ENCODE results near the gene CEMIP. TPM values are rescaled to one million over a fixed set of nuclear protein-coding genes. Genes with fewer than 3 reads are reported as not detected.

The CEMIP gene
- polyA plus RNA-seq, 1 donor (not counting 4 experiments of a cell fraction or from before 2014, with no cell fraction given), result 2.3 TPM

DNA sequence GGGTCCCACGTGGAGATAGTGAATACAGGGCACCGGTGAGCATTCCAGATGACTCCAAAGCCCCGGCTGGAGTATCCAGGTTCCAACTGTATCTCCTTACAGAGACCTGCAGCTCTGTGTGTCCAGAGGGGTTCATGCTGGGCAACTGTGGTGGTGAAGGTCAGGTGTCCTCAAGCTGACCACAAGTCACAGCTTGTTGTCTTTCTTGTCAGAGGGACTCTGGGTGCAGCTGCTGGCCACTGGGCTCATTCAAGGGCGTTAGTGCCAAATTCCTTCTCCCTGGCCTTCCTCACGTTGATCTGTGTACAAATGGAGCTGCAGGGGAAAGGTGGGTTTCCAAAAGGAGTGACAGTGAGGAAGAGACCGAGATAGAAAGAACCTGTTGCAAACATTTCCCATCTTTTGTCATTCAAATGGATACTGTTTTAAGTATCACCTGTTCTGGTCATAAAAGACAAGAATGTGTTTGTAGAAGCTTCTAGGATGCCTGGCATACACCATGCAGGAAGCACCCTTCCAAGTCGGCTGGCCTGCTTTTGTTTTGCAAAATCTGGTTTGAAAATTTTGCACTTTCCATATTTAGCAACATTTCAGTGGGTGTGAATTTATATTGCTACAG, 52.5 kb downstream of the CEMIP start:
- no peak for TF ChIP-seq EZH2 (IDR thresholded peaks at IDR 0.05; ENCODE audit: low read length)
- TF ChIP-seq, protein P1, sequence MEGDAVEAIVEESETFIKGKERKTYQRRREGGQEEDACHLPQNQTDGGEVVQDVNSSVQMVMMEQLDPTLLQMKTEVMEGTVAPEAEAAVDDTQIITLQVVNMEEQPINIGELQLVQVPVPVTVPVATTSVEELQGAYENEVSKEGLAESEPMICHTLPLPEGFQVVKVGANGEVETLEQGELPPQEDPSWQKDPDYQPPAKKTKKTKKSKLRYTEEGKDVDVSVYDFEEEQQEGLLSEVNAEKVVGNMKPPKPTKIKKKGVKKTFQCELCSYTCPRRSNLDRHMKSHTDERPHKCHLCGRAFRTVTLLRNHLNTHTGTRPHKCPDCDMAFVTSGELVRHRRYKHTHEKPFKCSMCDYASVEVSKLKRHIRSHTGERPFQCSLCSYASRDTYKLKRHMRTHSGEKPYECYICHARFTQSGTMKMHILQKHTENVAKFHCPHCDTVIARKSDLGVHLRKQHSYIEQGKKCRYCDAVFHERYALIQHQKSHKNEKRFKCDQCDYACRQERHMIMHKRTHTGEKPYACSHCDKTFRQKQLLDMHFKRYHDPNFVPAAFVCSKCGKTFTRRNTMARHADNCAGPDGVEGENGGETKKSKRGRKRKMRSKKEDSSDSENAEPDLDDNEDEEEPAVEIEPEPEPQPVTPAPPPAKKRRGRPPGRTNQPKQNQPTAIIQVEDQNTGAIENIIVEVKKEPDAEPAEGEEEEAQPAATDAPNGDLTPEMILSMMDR (optimal IDR thresholded peaks at IDR 0.05 in 1 of 3, IDR thresholded peaks at IDR 0.05 in 1 of 3, conservative IDR thresholded peaks at IDR 0.05 in 1 of 3; ENCODE audit: extremely low read depth in 1 of 3, insufficient read depth in 2 of 3, low read length in 3 of 3), result no peak
- H3K36me3 ChIP-seq (ENCODE audit: control insufficient read depth in 2 of 2, extremely low read depth in 1 of 2, insufficient read depth in 2 of 2, low read length in 2 of 2), result no peaks in the 10 kb centered on the region
- dilution Hi-C loops (cut with MboI; ENCODE audit: extremely low pct_ligation_motif_present, low sequenced_read_pairs), result no loop called here
- H3K9me1 ChIP-seq (ENCODE audit: control insufficient read depth, extremely low read depth, insufficient read depth, low read length), result no peaks in the 10 kb centered on the region
- H4K20me1 ChIP-seq (ENCODE audit: control insufficient read depth, extremely low read depth, insufficient read depth, low read length), result no peaks in the 10 kb centered on the region
- H3K4me3 ChIP-seq (ENCODE audit: control insufficient read depth in 2 of 3, extremely low read depth in 1 of 3, insufficient read depth in 2 of 3, low read depth in 1 of 3, low read length in 3 of 3), result no peak overlapping the region
- no peaks in the 10 kb centered on the region for H3K4me1 ChIP-seq (ENCODE audit: control insufficient read depth, extremely low read depth, insufficient read depth, low read length)
- no peak overlapping the region for H3K9ac ChIP-seq (ENCODE audit: control insufficient read depth, extremely low read depth, insufficient read depth, low read length)
- no peaks in the 10 kb centered on the region for H3K27me3 ChIP-seq (ENCODE audit: control insufficient read depth, extremely low read depth, insufficient read depth, low read length)
- H3K4me2 ChIP-seq (ENCODE audit: control insufficient read depth, extremely low read depth, insufficient read depth, low read depth, low read length), result no peak overlapping the region
- no peak for DNase-seq (ENCODE audit: low read depth, low spot score)
- H3K79me2 ChIP-seq (ENCODE audit: control insufficient read depth, insufficient read depth, low read length), result no peaks in the 10 kb centered on the region
- H2AFZ ChIP-seq (ENCODE audit: control insufficient read depth, low read length), result no peak overlapping the region
- no peak overlapping the region for H3K27ac ChIP-seq (ENCODE audit: control insufficient read depth, insufficient read depth, low read length)
- H3K9me3 ChIP-seq (ENCODE audit: control insufficient read depth, low read depth, low read length), result no peaks in the 10 kb centered on the region
- FAIRE-seq, result no peak

DNA sequence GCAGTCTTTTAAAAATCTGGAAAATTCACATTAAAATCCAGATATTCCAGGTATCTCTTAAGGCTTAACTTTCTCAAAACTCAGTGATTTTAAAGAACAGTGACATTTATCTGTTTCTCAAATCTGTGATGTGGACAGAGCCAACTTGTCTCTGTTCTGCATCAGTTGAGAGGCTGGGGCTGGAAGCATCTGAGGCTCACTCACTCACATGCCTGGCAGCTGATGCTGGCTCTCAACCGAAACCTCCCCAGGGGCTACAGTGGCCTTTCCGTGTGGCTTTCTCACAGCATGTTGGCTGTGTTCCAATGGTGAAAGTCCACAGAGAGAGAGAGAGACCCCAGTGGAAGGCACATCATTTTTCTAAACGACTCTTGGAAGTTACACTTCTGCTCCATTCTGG, 53.5 kb downstream of the CEMIP start:
- no peaks in the 10 kb centered on the region for H3K27me3 ChIP-seq (ENCODE audit: control insufficient read depth, extremely low read depth, insufficient read depth, low read length)
- no peak overlapping the region for H3K4me3 ChIP-seq (ENCODE audit: control insufficient read depth in 2 of 3, extremely low read depth in 1 of 3, insufficient read depth in 2 of 3, low read depth in 1 of 3, low read length in 3 of 3)
- no peaks in the 10 kb centered on the region for H4K20me1 ChIP-seq (ENCODE audit: control insufficient read depth, extremely low read depth, insufficient read depth, low read length)
- no peak overlapping the region for H3K27ac ChIP-seq (ENCODE audit: control insufficient read depth, insufficient read depth, low read length)
- no peaks in the 10 kb centered on the region for H3K36me3 ChIP-seq (ENCODE audit: control insufficient read depth in 2 of 2, extremely low read depth in 1 of 2, insufficient read depth in 2 of 2, low read length in 2 of 2)
- no peak overlapping the region for H3K4me2 ChIP-seq (ENCODE audit: control insufficient read depth, extremely low read depth, insufficient read depth, low read depth, low read length)
- H3K9me1 ChIP-seq (ENCODE audit: control insufficient read depth, extremely low read depth, insufficient read depth, low read length), result no peaks in the 10 kb centered on the region
- DNase-seq (ENCODE audit: low read depth, low spot score) (no peak), FAIRE-seq (no peak)
- H3K9me3 ChIP-seq (ENCODE audit: control insufficient read depth, low read depth, low read length), result no peaks in the 10 kb centered on the region
- no peak overlapping the region for H2AFZ ChIP-seq (ENCODE audit: control insufficient read depth, low read length)
- TF ChIP-seq, protein P1 (optimal IDR thresholded peaks at IDR 0.05 in 1 of 3, IDR thresholded peaks at IDR 0.05 in 1 of 3, conservative IDR thresholded peaks at IDR 0.05 in 1 of 3; ENCODE audit: extremely low read depth in 1 of 3, insufficient read depth in 2 of 3, low read length in 3 of 3), result no peak
- H3K9ac ChIP-seq (ENCODE audit: control insufficient read depth, extremely low read depth, insufficient read depth, low read length), result no peak overlapping the region
- dilution Hi-C loops (cut with MboI; ENCODE audit: extremely low pct_ligation_motif_present, low sequenced_read_pairs), result no loop called here
- no peaks in the 10 kb centered on the region for H3K4me1 ChIP-seq (ENCODE audit: control insufficient read depth, extremely low read depth, insufficient read depth, low read length)
- no peaks in the 10 kb centered on the region for H3K79me2 ChIP-seq (ENCODE audit: control insufficient read depth, insufficient read depth, low read length)

Data from keratinocyte (primary cell).